OCI-LY1 (cell line): ENCODE measurements around the gene IVD.

Source experiments
- H2AFZ ChIP-seq: fragments of 200-600 bp; sonication (generic), shearing (Covaris generic); 2 replicates; pipeline ENCODE4 v1.6.0; 2014; ENCODE audit warnings: antibody characterized with exemption, mild to moderate bottlenecking, low read length
- H3F3A ChIP-seq: fragments of 200-600 bp; sonication (generic), shearing (Covaris generic); 2 replicates; pipeline ENCODE4 v1.6.0; 2014; ENCODE audit warnings: mild to moderate bottlenecking, antibody characterized with exemption, low read length, moderate library complexity; ENCODE audit not compliant: insufficient read depth
- H3K27ac ChIP-seq: fragments of 200-600 bp; sonication (generic); 2 replicates; pipeline ENCODE4 v1.5.1; 2014; ENCODE audit warnings: low read length, mixed run types, mild to moderate bottlenecking, low read depth; ENCODE audit not compliant: poor library complexity, severe bottlenecking
- H3K27me3 ChIP-seq: fragments of 200-600 bp; sonication (generic); 2 replicates; pipeline ENCODE4 v1.6.0; 2014; ENCODE audit warnings: antibody characterized with exemption, mild to moderate bottlenecking, low read length, moderate library complexity; ENCODE audit not compliant: insufficient read depth
- H3K36me3 ChIP-seq: fragments of 200-600 bp; sonication (generic); 2 replicates; pipeline ENCODE4 v1.6.1; 2014; ENCODE audit warnings: mild to moderate bottlenecking, antibody characterized with exemption, low read length, moderate library complexity, mixed read lengths; ENCODE audit not compliant: insufficient read depth
- H3K4me1 ChIP-seq: fragments of 200-600 bp; sonication (generic); 2 replicates; pipeline ENCODE4 v1.5.1; 2014; ENCODE audit warnings: mild to moderate bottlenecking, low read length, moderate library complexity; ENCODE audit not compliant: insufficient read depth, severe bottlenecking
- H3K4me2 ChIP-seq: fragments of 200-600 bp; sonication (generic), shearing (Covaris generic); 2 replicates; pipeline ENCODE4 v1.6.1; 2014; ENCODE audit warnings: low read length
- H3K4me3 ChIP-seq: fragments of 200-600 bp; sonication (generic); 2 replicates; pipeline ENCODE4 v1.5.1; 2014; ENCODE audit warnings: low read length, low read depth, mild to moderate bottlenecking, mixed read lengths; ENCODE audit not compliant: poor library complexity, severe bottlenecking
- H3K79me2 ChIP-seq: fragments of 200-600 bp; shearing (Covaris generic); 2 replicates; pipeline ENCODE4 v1.6.1; 2016; ENCODE audit warnings: mixed run types, low read length, mixed read lengths; ENCODE audit not compliant: insufficient read depth
- H3K9ac ChIP-seq: fragments of 200-600 bp; sonication (generic), shearing (Covaris generic); 2 replicates; pipeline ENCODE4 v1.6.1; 2014; ENCODE audit warnings: mild to moderate bottlenecking, low read length, mixed read lengths
- H3K9me2 ChIP-seq: fragments of 200-600 bp; sonication (generic), shearing (Covaris generic); 2 replicates; pipeline ENCODE4 v1.6.1; 2014; ENCODE audit warnings: low read depth, mild to moderate bottlenecking, low read length, mixed read lengths
- H3K9me3 ChIP-seq: fragments of 200-600 bp; shearing (Covaris generic); 2 replicates; pipeline ENCODE4 v1.6.1; 2014; ENCODE audit warnings: low read length, mixed read lengths
- H4K20me1 ChIP-seq: fragments of 200-600 bp; sonication (generic), shearing (Covaris generic); 2 replicates; pipeline ENCODE4 v1.6.0; 2016; ENCODE audit warnings: mild to moderate bottlenecking, low read length; ENCODE audit not compliant: insufficient read depth
- EZH2 ChIP-seq: fragments of 200-600 bp; sonication (generic), shearing (Covaris generic); IDR thresholded peaks from 2 replicates; pipeline ENCODE4 v1.8.0; 2017; ENCODE audit warnings: borderline replicate concordance, mixed run types, mild to moderate bottlenecking, antibody characterized with exemption, low read length, moderate library complexity, mixed read lengths
- TF ChIP-seq, protein P1 (sequence below): fragments of 200-600 bp; sonication (generic), shearing (Covaris generic); IDR thresholded peaks from 2 replicates; pipeline ENCODE4 v1.5.1; 2017; ENCODE audit warnings: mild to moderate bottlenecking, antibody characterized with exemption, low read length, moderate library complexity, mixed read lengths

The IVD gene

DNA sequence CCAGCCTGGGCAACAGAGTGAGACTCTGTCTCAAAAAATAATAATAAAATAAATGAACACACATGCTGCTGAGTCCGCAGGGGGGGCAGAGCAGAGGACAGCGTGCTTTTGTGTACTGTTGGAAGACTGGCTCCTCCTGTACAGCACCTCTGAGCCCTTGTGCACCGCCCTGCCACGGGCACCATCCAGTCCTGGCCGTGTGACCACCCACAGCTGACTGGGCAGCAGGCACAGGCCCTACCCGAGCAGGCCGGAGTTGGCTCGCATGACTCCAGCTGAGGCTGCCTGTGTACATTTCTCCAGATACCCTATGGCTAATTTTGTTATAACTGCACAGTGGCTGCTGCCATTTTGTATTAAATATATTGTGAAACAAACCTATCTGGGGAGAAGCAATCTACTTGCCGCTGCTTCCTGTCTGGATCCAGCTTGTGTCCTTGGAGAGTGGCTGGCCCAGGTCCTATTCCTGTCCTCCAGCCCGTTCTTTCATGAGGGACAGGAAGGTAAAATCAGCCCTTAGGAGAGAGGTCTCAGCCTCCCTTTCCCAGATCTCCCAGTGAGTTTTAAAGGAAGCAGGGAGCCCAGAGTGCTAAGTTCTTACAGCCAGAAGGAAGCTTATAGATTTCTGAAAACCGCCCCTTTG lies 14.6 kb downstream of the IVD start:
- no peaks in the 10 kb centered on the region for H3K4me1 ChIP-seq
- H4K20me1 ChIP-seq, result no peaks in the 10 kb centered on the region
- no peak overlapping the region for H3K9ac ChIP-seq
- no peaks in the 10 kb centered on the region for H3K79me2 ChIP-seq
- no peaks in the 10 kb centered on the region for H3K27me3 ChIP-seq
- no peak overlapping the region for H2AFZ ChIP-seq
- no peaks in the 10 kb centered on the region for H3K9me2 ChIP-seq
- peaks cover 26% of the 10 kb centered on the region for H3K36me3 ChIP-seq
- TF ChIP-seq, protein P1, sequence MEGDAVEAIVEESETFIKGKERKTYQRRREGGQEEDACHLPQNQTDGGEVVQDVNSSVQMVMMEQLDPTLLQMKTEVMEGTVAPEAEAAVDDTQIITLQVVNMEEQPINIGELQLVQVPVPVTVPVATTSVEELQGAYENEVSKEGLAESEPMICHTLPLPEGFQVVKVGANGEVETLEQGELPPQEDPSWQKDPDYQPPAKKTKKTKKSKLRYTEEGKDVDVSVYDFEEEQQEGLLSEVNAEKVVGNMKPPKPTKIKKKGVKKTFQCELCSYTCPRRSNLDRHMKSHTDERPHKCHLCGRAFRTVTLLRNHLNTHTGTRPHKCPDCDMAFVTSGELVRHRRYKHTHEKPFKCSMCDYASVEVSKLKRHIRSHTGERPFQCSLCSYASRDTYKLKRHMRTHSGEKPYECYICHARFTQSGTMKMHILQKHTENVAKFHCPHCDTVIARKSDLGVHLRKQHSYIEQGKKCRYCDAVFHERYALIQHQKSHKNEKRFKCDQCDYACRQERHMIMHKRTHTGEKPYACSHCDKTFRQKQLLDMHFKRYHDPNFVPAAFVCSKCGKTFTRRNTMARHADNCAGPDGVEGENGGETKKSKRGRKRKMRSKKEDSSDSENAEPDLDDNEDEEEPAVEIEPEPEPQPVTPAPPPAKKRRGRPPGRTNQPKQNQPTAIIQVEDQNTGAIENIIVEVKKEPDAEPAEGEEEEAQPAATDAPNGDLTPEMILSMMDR, result no peak
- TF ChIP-seq EZH2, result no peak
- H3K4me2 ChIP-seq, result no peak overlapping the region
- no peak overlapping the region for H3K4me3 ChIP-seq
- H3F3A ChIP-seq, result no peaks in the 10 kb centered on the region
- H3K9me3 ChIP-seq, result no peaks in the 10 kb centered on the region
- no peak overlapping the region for H3K27ac ChIP-seq

DNA sequence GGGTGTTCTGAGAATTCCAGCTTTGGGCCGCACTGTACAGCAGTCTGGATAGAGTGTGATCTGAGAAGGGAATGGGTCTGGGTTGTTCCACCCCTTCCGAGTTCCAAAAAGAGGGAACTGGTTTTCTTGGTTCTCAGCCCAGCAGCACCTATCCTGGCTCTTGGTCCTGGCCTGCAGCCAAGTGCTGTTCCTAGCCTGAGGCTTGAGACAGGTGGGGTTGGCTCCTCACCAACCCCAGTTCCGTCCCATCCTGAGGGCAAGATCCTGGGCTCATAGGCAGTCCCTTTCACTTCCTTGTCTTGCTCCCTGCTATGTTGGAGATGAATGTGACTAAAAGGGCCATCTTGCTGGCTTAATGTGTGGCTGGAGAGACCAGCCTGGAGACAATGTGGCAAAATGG lies 15.2 kb downstream of the IVD start:
- Histone ChIP-seq H3K4me3 (no peak overlapping the region), H3F3A (no peaks in the 10 kb centered on the region), H3K27ac (no peak overlapping the region), H3K9me2 (no peaks in the 10 kb centered on the region), H3K9me3 (no peaks in the 10 kb centered on the region), H4K20me1 (no peaks in the 10 kb centered on the region), H3K27me3 (no peaks in the 10 kb centered on the region), H3K36me3 (peaks cover 20% of the 10 kb centered on the region), H2AFZ (no peak overlapping the region), H3K4me1 (no peaks in the 10 kb centered on the region), H3K79me2 (no peaks in the 10 kb centered on the region), H3K4me2 (no peak overlapping the region), H3K9ac (no peak overlapping the region)
- TF ChIP-seq, protein P1, result no peak
- TF ChIP-seq EZH2, result no peak

DNA sequence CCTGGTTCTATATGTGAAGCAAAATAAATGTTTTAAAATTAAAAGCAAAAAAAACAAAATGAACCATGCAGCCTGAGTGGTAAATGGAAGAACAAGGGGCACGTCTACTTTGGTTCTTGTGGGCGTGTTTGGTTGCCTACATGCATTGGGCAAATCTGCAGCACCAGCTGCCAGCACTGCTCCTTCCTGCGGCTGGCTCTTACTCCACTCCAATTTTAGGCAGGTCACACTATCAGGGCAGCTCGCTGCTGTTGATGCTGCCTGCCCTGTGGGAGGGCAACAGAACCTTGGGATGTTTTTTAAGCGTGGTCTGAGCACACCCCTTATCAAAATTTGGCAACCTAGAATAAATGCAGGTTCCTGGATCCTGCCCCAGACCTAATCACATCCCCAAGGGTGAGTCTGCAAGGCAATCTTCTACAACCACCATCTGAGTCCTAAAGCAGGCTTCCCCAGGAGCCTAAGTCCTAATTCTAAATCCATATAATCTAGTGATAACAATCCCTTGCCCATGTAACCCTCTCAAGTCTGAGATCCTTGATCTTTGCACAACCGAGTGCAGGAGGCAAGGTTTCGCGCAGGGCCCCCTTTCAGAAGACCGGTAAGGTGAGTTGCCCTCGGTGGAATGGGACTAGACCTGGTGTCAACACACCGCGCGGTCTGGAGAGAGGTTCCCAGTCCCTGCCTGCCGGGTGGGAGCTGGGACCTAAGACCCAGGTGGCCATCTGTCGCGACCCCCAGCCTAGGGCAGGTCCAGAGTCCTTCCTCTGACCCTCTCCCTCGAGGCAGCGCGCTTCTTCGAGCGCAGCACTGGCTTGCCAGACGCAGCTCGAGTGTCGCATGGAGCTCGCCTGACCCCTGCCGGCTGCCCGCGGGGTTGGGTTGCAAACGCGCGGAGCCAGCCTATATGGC lies 15.9 kb downstream of the IVD start:
- TF ChIP-seq, protein P1, result peak; percentile 83
- no peak for TF ChIP-seq EZH2
- H3K4me3 ChIP-seq, result no peak overlapping the region
- H3K36me3 ChIP-seq, result peaks cover 13% of the 10 kb centered on the region
- H3F3A ChIP-seq, result no peaks in the 10 kb centered on the region
- H3K27ac ChIP-seq, result no peak overlapping the region
- no peak overlapping the region for H2AFZ ChIP-seq
- no peaks in the 10 kb centered on the region for H4K20me1 ChIP-seq
- no peaks in the 10 kb centered on the region for H3K79me2 ChIP-seq
- no peaks in the 10 kb centered on the region for H3K9me3 ChIP-seq
- H3K9ac ChIP-seq, result no peak overlapping the region
- no peaks in the 10 kb centered on the region for H3K4me1 ChIP-seq
- no peak overlapping the region for H3K4me2 ChIP-seq
- H3K9me2 ChIP-seq, result no peaks in the 10 kb centered on the region
- H3K27me3 ChIP-seq, result no peaks in the 10 kb centered on the region
